Measurements from ENCODE around the gene ZC3H4. TPM values are rescaled to one million over a fixed set of nuclear protein-coding genes. Genes with fewer than 3 reads are reported as not detected.

Gene ZC3H4
- total RNA-seq, 1 donor: 20.4 TPM

GRCh38 chr19:47155148-47155547, 41.6 kb upstream of the ZC3H4 start:
- peak; percentile 82 for DNase-seq (ENCODE audit: low read depth)
- no peak overlapping the region for H3K4me3 ChIP-seq (ENCODE audit: low read depth, low read length)
- no peak for TF ChIP-seq CTCF (IDR thresholded peaks at IDR 0.05; ENCODE audit: insufficient read depth, low read length)

GRCh38 chr19:47153266-47153665, 39.7 kb upstream of the ZC3H4 start:
- no peak for DNase-seq (ENCODE audit: low read depth)
- no peak overlapping the region for H3K4me3 ChIP-seq (ENCODE audit: low read depth, low read length)
- no peak for TF ChIP-seq CTCF (IDR thresholded peaks at IDR 0.05; ENCODE audit: insufficient read depth, low read length)

GRCh38 chr19:47152632-47153031, 39.1 kb upstream of the ZC3H4 start:
- H3K4me3 ChIP-seq (ENCODE audit: low read depth, low read length): no peak overlapping the region
- no peak for TF ChIP-seq CTCF (IDR thresholded peaks at IDR 0.05; ENCODE audit: insufficient read depth, low read length)
- peak; percentile 26 for DNase-seq (ENCODE audit: low read depth)

GRCh38 chr19:47152205-47152604, 38.6 kb upstream of the ZC3H4 start:
- H3K4me3 ChIP-seq (ENCODE audit: low read depth, low read length): no peak overlapping the region
- DNase-seq (ENCODE audit: low read depth): no peak
- TF ChIP-seq CTCF (IDR thresholded peaks at IDR 0.05; ENCODE audit: insufficient read depth, low read length): no peak

- H3K4me3 ChIP-seq (ENCODE audit: low read depth, low read length): no peak overlapping the region
- no peak for TF ChIP-seq CTCF (IDR thresholded peaks at IDR 0.05; ENCODE audit: insufficient read depth, low read length)
- DNase-seq (ENCODE audit: low read depth): no peak
These were observed 38.1 kb upstream of the ZC3H4 start for GRCh38 chr19:47151627-47152026.

GRCh38 chr19:47146920-47147319, 33.3 kb upstream of the ZC3H4 start:
- H3K4me3 ChIP-seq (ENCODE audit: low read depth, low read length): no peak overlapping the region
- no peak for TF ChIP-seq CTCF (IDR thresholded peaks at IDR 0.05; ENCODE audit: insufficient read depth, low read length)
- DNase-seq (ENCODE audit: low read depth): no peak

Measured in fibroblast of the aortic adventitia (primary cell).